ENCODE data around the gene ATP2B2.

The ATP2B2 gene

DNA sequence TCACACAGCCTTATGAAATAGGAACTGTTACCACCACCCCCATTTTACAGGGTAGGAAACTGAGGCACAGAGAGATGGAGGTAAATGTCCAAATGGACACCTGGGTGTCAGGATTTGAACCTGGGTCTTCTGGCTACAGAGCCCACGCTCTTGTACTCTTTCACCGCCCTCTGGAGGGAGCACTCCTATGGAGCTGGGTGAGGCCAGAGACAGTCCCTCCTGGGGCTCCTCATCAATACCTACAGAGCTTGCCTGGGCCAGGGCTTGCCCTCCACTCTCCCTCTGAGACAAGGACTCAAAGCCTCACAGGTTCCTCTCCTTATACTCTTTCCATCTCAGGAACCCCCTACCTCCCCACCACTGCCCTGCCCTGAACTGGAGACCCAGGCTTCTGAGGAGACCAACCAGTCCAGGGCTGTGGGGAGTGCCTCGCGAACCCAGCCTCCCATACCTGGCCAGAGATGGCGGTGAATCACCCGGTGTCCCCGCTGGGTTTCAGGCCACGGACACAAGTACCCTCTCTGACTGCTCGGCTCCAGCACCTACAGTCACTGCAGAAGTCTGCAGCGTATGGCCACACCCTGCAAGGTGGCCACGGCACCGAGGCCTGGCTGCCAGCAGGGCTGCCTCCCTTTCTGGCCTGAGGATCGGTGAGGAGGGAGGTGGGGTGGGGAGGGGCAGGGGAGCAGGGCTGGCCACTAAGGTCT, 22.1 kb upstream of the ATP2B2 start:
- no peaks in the 10 kb centered on the region for H3K9me3 ChIP-seq (ENCODE audit: control insufficient read depth, insufficient read depth, low read length)
- H3K27me3 ChIP-seq (ENCODE audit: control insufficient read depth, insufficient read depth, low read length), result no peaks in the 10 kb centered on the region
- H3K9ac ChIP-seq (ENCODE audit: low read depth, low read length), result no peak overlapping the region
- H3K4me3 ChIP-seq (ENCODE audit: low read depth, low read length), result no peak overlapping the region
- H3K4me1 ChIP-seq (ENCODE audit: control insufficient read depth, insufficient read depth, low read length), result no peaks in the 10 kb centered on the region
- no peaks in the 10 kb centered on the region for H3K36me3 ChIP-seq (ENCODE audit: control insufficient read depth, insufficient read depth, low read length)

DNA sequence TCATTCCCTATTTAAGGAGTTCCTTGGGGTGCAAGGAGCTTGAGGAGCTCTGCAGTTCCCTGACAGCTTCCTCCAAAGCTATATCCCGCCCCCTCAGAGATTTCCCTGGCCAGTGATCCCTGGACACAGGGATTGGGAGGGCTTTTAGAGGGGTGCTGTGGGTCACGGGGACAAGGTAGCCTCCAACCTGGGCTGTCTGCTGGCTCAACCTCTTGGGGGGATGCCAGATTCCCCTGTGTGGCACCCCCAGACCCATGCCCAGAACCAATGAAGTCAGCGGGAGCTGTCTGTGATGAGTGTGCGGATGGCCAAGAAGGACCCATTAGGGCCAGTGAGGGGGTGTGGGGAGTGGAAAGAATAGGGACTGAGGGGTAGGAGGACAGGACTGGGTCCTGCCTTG, 21.0 kb upstream of the ATP2B2 start:
- H3K4me1 ChIP-seq (ENCODE audit: control insufficient read depth, insufficient read depth, low read length), result no peaks in the 10 kb centered on the region
- H3K4me3 ChIP-seq (ENCODE audit: low read depth, low read length), result no peak overlapping the region
- H3K9me3 ChIP-seq (ENCODE audit: control insufficient read depth, insufficient read depth, low read length), result no peaks in the 10 kb centered on the region
- H3K9ac ChIP-seq (ENCODE audit: low read depth, low read length), result no peak overlapping the region
- no peaks in the 10 kb centered on the region for H3K27me3 ChIP-seq (ENCODE audit: control insufficient read depth, insufficient read depth, low read length)
- H3K36me3 ChIP-seq (ENCODE audit: control insufficient read depth, insufficient read depth, low read length), result no peaks in the 10 kb centered on the region

DNA sequence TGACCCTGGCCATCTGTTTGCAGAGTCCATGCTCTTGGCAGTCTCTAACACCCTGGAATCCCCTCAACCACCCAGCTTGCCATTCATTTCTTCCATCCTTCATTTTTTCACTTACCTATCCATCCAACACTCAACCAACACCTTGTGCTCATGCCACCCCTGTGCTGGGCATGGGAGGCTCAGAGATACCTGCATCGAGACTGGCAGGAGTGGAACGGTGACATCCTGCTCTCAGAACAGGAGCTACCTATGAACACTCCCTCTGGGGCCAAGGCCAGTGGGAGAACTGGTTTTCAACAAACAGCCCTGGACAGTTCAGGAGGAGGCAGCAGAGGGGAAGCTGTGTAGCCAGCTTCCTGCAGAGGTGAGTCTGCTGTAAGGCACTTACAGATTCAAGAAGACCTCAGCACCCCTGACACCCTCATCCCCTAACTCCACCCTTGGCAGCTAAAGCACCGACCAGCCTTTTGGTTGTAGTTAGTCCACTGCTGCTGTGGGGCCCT, 19.5 kb upstream of the ATP2B2 start:
- Histone ChIP-seq H3K4me1 (ENCODE audit: control insufficient read depth, insufficient read depth, low read length) (no peaks in the 10 kb centered on the region), H3K36me3 (ENCODE audit: control insufficient read depth, insufficient read depth, low read length) (no peaks in the 10 kb centered on the region), H3K27me3 (ENCODE audit: control insufficient read depth, insufficient read depth, low read length) (no peaks in the 10 kb centered on the region), H3K9ac (ENCODE audit: low read depth, low read length) (no peak overlapping the region), H3K9me3 (ENCODE audit: control insufficient read depth, insufficient read depth, low read length) (no peaks in the 10 kb centered on the region), H3K4me3 (ENCODE audit: low read depth, low read length) (no peak overlapping the region)

DNA sequence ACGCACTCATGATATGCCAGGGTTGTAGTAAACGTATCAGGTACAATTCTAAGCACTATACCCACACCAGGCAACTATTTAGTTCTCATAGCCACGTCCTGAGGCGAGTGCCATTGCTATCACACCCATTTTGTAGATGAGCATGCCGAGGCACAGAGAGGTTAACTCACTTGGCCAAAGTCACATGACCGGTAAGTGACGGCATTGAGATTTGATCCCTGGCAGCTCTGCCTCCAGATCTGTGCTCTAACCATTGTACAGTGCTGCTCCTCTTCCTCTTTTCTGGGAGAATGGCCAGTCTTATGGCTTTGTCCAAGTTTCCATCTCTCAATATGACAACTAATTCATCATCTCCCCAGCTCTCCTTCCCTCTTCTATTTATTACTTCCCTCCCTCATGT, 18.9 kb upstream of the ATP2B2 start:
- H3K4me1 ChIP-seq (ENCODE audit: control insufficient read depth, insufficient read depth, low read length), result no peaks in the 10 kb centered on the region
- H3K27me3 ChIP-seq (ENCODE audit: control insufficient read depth, insufficient read depth, low read length), result no peaks in the 10 kb centered on the region
- no peak overlapping the region for H3K9ac ChIP-seq (ENCODE audit: low read depth, low read length)
- H3K4me3 ChIP-seq (ENCODE audit: low read depth, low read length), result no peak overlapping the region
- no peaks in the 10 kb centered on the region for H3K36me3 ChIP-seq (ENCODE audit: control insufficient read depth, insufficient read depth, low read length)
- H3K9me3 ChIP-seq (ENCODE audit: control insufficient read depth, insufficient read depth, low read length), result no peaks in the 10 kb centered on the region

DNA sequence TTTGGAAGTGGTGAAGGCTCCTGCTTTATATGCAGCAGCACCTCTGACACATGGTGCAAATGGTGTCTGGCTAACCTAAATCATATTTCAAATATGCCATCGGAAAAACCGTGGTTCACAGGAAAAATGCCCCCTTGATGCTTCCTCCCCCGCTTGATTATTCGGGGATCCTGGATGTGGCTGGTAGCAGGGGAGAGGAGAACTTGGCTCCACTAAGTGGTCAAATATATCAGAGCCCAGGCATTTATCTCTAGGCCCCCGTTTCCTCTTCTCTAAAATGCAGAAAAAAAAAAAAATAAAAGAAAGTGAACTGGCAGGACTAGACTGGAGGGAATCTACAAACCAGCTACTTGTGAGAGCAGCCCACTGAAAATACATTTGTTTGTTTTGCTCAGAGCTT, 18.2 kb upstream of the ATP2B2 start:
- no peak overlapping the region for H3K4me3 ChIP-seq (ENCODE audit: low read depth, low read length)
- H3K4me1 ChIP-seq (ENCODE audit: control insufficient read depth, insufficient read depth, low read length), result no peaks in the 10 kb centered on the region
- no peaks in the 10 kb centered on the region for H3K9me3 ChIP-seq (ENCODE audit: control insufficient read depth, insufficient read depth, low read length)
- no peak overlapping the region for H3K9ac ChIP-seq (ENCODE audit: low read depth, low read length)
- H3K27me3 ChIP-seq (ENCODE audit: control insufficient read depth, insufficient read depth, low read length), result no peaks in the 10 kb centered on the region
- no peaks in the 10 kb centered on the region for H3K36me3 ChIP-seq (ENCODE audit: control insufficient read depth, insufficient read depth, low read length)

DNA sequence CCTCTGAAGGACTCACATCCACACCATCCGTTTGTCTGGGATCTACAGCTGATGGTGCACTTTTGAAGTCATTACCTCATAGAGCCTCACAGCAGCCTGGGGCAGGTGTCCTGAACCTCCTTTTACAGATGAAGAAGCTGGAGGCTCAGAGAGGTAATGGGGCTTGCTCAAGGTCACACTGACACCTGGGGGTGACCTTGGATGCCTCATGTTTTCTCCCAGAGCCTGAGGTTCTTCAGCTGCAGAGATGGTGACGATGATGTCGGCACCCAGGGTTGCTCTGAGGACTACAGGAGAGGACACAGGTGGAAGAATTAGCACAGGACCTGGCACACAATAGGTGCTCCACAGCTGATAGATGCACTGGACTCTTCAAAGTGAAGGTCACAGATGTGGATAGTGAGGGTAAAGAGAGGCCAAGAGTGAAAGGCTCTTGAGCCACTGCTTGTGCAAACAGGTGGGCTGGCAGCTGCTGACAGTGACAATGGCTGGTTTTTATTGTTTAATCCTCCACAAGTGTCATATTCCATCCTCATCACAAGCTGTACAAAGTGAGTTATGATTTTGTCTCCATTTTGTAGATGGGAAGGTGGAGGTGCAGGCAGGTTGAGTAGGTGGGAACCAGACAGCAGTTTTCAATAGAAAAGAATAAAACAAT, 17.4 kb upstream of the ATP2B2 start:
- Histone ChIP-seq H3K9ac (ENCODE audit: low read depth, low read length) (no peak overlapping the region), H3K4me3 (ENCODE audit: low read depth, low read length) (no peak overlapping the region), H3K36me3 (ENCODE audit: control insufficient read depth, insufficient read depth, low read length) (no peaks in the 10 kb centered on the region), H3K27me3 (ENCODE audit: control insufficient read depth, insufficient read depth, low read length) (no peaks in the 10 kb centered on the region), H3K9me3 (ENCODE audit: control insufficient read depth, insufficient read depth, low read length) (no peaks in the 10 kb centered on the region), H3K4me1 (ENCODE audit: control insufficient read depth, insufficient read depth, low read length) (no peaks in the 10 kb centered on the region)

DNA sequence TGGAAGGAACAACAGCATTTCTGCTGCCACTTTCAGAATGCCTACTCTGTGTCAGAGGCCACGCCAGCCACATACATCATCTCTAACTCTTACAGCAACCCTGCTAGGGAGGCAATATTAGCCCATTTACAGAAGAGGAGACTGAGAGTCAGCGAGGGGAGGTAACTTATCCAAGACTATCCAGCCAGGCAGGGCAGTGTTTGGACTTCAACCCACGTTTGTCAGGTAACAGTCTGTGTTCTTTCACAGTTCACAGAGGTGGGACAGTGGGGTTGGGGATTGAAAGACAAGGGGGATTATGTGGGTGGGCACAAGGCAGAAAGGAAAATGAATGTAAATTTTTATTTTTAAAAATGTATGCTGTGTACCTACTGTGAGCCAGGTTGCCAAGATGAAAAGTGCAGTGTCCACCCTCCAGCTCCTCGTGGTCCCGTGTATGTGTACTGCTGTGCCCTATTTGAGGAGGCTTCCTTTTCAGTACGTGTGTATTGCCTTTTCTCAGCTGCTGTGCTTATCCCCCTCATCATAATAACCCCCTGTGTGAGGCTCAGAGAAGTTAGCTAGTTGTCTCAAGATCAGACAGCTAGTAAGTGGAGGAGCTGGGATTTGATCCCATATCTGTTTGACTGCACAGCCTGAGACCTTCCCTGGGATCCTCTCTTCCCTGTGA, 16.5 kb upstream of the ATP2B2 start:
- Histone ChIP-seq H3K36me3 (ENCODE audit: control insufficient read depth, insufficient read depth, low read length) (no peaks in the 10 kb centered on the region), H3K9ac (ENCODE audit: low read depth, low read length) (no peak overlapping the region), H3K27me3 (ENCODE audit: control insufficient read depth, insufficient read depth, low read length) (no peaks in the 10 kb centered on the region), H3K9me3 (ENCODE audit: control insufficient read depth, insufficient read depth, low read length) (no peaks in the 10 kb centered on the region), H3K4me1 (ENCODE audit: control insufficient read depth, insufficient read depth, low read length) (no peaks in the 10 kb centered on the region), H3K4me3 (ENCODE audit: low read depth, low read length) (no peak overlapping the region)

DNA sequence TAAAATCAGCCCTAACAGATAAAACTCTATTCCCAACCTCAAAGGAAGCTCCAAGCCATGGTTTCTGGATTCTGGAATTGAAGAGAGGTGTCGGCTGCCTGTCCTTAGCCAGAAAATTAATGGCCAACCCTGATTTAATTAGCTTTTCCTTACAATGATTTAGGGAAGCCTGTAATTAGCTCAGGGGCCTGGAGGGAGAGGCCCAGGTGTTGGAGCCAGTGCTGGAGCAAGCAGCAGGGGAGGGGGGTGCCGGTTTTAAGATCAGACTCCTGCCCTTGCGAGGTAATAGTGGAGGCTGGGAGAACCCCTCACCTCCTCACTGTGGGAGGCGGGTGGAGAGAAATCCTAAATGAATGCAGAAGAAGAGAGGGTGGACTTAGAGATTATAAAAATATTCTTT, 14.7 kb upstream of the ATP2B2 start:
- H3K4me1 ChIP-seq (ENCODE audit: control insufficient read depth, insufficient read depth, low read length), result no peaks in the 10 kb centered on the region
- no peaks in the 10 kb centered on the region for H3K36me3 ChIP-seq (ENCODE audit: control insufficient read depth, insufficient read depth, low read length)
- H3K9ac ChIP-seq (ENCODE audit: low read depth, low read length), result no peak overlapping the region
- H3K9me3 ChIP-seq (ENCODE audit: control insufficient read depth, insufficient read depth, low read length), result no peaks in the 10 kb centered on the region
- no peaks in the 10 kb centered on the region for H3K27me3 ChIP-seq (ENCODE audit: control insufficient read depth, insufficient read depth, low read length)
- H3K4me3 ChIP-seq (ENCODE audit: low read depth, low read length), result no peak overlapping the region

DNA sequence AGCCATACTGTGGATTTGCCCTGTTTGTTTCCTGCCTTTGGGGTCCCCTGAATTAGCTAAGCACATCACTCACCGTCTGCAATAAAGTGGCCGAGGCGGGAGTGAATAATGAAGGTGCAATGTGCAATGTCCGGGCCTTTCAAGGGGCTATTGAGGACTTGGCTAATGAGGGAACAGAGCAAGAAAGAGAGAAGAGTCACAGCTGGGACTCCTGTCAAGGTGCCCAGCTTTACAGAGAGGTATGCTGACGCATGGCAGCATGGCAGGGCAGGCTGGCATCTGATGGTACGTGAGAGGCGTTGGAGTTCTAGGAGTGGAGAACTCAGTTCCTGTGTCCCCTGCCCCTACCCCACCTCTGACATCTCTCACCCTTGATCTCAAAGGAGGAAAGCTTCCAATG, 13.8 kb upstream of the ATP2B2 start:
- Histone ChIP-seq H3K9me3 (ENCODE audit: control insufficient read depth, insufficient read depth, low read length) (no peaks in the 10 kb centered on the region), H3K36me3 (ENCODE audit: control insufficient read depth, insufficient read depth, low read length) (no peaks in the 10 kb centered on the region), H3K4me1 (ENCODE audit: control insufficient read depth, insufficient read depth, low read length) (no peaks in the 10 kb centered on the region), H3K4me3 (ENCODE audit: low read depth, low read length) (no peak overlapping the region), H3K9ac (ENCODE audit: low read depth, low read length) (no peak overlapping the region), H3K27me3 (ENCODE audit: control insufficient read depth, insufficient read depth, low read length) (no peaks in the 10 kb centered on the region)

DNA sequence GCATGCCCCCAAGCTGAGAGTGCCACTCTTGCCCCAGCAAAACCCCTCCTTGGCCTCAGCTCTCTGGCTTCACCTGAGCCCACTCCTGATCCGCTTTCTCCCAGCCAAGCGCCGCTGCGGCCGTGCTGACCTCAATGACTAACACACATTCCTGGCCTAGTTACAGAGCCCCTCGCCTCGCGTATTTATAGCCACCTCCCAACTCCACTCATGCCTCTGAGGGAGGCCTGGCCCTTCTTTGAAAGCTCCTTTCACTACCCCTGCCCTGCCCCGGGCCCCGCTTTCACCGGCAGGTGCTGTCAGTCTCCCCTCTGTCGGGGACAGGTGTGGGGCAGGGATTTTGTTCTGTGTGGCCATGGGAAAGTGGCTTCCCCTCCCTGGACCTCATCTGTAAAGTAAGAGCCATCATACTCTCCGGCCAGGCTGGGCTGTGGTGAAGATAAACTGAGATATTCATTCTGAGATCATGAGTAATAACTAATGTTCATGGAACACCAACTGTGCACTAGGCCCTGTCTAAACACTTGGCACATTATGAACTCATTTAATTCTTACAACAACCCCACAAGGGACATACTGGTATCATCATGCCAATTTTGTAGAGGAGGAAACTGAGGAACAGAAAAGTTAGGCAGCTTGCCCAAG, 13.2 kb upstream of the ATP2B2 start:
- H3K4me1 ChIP-seq (ENCODE audit: control insufficient read depth, insufficient read depth, low read length), result no peaks in the 10 kb centered on the region
- no peak overlapping the region for H3K9ac ChIP-seq (ENCODE audit: low read depth, low read length)
- H3K4me3 ChIP-seq (ENCODE audit: low read depth, low read length), result no peak overlapping the region
- H3K27me3 ChIP-seq (ENCODE audit: control insufficient read depth, insufficient read depth, low read length), result no peaks in the 10 kb centered on the region
- H3K36me3 ChIP-seq (ENCODE audit: control insufficient read depth, insufficient read depth, low read length), result no peaks in the 10 kb centered on the region
- H3K9me3 ChIP-seq (ENCODE audit: control insufficient read depth, insufficient read depth, low read length), result no peaks in the 10 kb centered on the region

DNA sequence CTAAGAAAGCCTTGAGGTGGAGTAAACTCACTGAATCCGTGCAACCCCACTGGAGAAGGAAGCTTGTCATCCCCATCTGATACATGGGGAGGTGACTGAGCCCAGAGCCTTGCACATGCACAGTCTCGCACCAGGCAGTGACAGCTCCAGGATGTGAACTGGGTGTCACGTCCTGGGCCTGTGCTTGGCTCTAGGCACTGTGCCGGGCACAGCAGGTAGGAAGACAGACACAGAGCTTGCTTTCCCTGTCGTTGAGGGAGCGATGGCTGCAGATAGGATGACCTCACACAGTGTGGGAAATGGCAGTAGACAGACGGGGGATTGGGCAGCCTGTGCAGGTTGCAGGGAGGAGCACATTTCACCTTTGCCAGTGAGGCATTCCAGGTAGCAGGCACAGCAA, 12.2 kb upstream of the ATP2B2 start:
- no peaks in the 10 kb centered on the region for H3K27me3 ChIP-seq (ENCODE audit: control insufficient read depth, insufficient read depth, low read length)
- H3K4me3 ChIP-seq (ENCODE audit: low read depth, low read length), result no peak overlapping the region
- H3K9ac ChIP-seq (ENCODE audit: low read depth, low read length), result no peak overlapping the region
- no peaks in the 10 kb centered on the region for H3K9me3 ChIP-seq (ENCODE audit: control insufficient read depth, insufficient read depth, low read length)
- H3K4me1 ChIP-seq (ENCODE audit: control insufficient read depth, insufficient read depth, low read length), result no peaks in the 10 kb centered on the region
- no peaks in the 10 kb centered on the region for H3K36me3 ChIP-seq (ENCODE audit: control insufficient read depth, insufficient read depth, low read length)
